ENCODE measurements around the gene PEBP1. TPM values are rescaled to one million over a fixed set of nuclear protein-coding genes. Genes with fewer than 3 reads are reported as not detected.
"Not testable (repeated sequence)": the region's sequence is repeated elsewhere in the genome, so short reads cannot be mapped to it uniquely, and the experiment has no call there.

Gene PEBP1
- total RNA-seq, 2 experiments from 2014 or later, result 147 to 149 TPM

DNA sequence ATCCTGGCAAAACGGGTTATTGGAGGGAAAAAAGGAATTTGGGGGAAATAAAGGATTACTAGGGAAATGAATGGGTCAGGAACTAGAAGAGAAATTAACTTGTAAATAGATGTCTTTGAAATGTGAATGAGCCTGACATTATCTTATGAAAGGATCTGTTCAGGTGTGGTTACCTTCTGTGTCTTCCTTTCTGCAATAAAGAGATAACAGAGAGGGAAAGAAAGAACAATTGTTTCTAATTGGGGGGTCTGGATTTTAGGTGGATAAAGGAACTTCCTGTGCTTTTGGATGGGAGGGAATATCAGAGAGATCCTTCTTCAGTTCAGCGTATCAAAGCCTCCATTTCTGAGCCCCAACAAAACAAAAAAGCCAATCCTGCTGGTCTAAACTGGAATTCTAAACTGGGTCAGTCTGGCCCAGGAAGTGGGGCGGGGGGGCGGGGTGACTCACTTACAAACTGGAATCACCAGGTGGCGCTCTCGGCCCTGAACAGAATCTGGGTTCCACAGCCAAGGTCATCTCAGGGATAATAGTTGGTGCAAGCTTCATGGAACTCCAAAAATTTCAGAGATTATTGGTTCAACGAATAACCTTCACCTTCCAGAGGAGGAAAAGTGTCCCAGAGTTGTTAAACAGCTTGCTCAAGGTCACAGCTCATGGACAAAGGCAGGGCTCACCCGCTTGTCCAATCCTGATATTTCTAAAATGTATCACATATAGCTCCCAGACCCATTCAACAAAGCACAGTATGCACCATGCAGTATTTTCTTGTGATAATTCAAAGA lies 15.2 kb upstream of the PEBP1 start:
- no peak overlapping the region for H3K4me3 Mint-ChIP-seq
- peaks cover 7% of the 10 kb centered on the region for H3K4me1 Mint-ChIP-seq
- DNase-seq, result peak; percentile 48
- no peaks in the 10 kb centered on the region for H3K9me3 Mint-ChIP-seq
- H3K27ac Mint-ChIP-seq, result peak overlapping the region; percentile 25
- no peaks in the 10 kb centered on the region for H3K27me3 Mint-ChIP-seq
- no peaks in the 10 kb centered on the region for H3K36me3 Mint-ChIP-seq

DNA sequence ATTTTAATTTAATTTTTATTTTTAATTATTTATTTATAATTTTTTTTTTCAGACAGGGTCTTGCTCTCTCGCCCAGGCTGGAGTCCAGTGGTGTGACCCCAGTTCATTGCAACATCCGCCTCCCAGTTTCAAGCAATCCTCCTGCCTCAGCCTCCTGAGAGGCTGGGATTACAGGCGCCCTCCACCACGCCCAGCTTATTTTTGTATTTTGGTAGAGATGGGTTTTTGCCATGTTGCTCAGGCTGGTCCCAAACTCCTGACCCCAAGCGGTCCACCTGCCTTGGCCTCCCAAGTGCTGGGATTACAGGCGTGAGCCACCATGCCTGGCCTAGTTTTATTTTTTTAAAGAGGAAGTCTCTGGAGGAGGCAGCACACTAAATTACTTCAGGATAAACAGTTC lies 13.7 kb upstream of the PEBP1 start:
- Mint-ChIP-seq H3K27ac (no peak overlapping the region), H3K4me3 (no peak overlapping the region), H3K27me3 (no peaks in the 10 kb centered on the region), H3K36me3 (no peaks in the 10 kb centered on the region), H3K4me1 (peaks cover 7% of the 10 kb centered on the region), H3K9me3 (no peaks in the 10 kb centered on the region)
- no peak for DNase-seq

DNA sequence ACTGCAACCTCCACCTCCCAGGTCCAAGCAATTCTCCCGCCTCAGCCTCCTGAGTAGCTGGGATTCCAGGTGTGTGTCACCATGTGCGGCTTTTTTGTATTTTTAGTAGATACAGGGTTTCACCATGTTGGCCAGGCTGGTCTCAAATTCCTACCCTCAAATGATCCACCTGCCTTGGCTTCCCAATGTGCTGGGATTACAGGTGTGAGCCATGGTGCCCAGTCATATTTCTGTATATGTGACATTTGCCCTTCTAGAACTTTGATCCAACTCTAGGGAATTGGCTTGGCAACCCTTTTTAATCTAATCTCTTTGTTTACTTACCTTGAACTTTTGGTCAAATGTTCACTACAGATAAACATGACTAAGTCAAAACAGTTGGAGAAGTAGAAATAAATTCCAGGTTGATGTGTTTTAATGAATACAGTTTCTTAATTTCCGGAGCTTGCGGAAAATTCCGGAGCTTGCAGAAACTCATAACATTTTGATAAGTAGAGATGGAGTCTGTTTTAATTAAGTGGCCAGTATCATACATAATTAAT lies 11.5 kb upstream of the PEBP1 start:
- no peaks in the 10 kb centered on the region for H3K9me3 Mint-ChIP-seq
- H3K27ac Mint-ChIP-seq, result no peak overlapping the region
- H3K27me3 Mint-ChIP-seq, result no peaks in the 10 kb centered on the region
- H3K36me3 Mint-ChIP-seq, result no peaks in the 10 kb centered on the region
- no peak for DNase-seq
- H3K4me1 Mint-ChIP-seq, result peaks cover 7% of the 10 kb centered on the region
- H3K4me3 Mint-ChIP-seq, result no peak overlapping the region

- Mint-ChIP-seq H3K4me3 (no peak overlapping the region), H3K9me3 (no peaks in the 10 kb centered on the region), H3K36me3 (no peaks in the 10 kb centered on the region), H3K4me1 (peaks cover 2% of the 10 kb centered on the region), H3K27ac (no peak overlapping the region), H3K27me3 (no peaks in the 10 kb centered on the region)
- DNase-seq, result no peak
Measured at GRCh38 chr12:118125743-118126118, 10.2 kb upstream of the PEBP1 start.

GRCh38 chr12:118126119-118126757 lies 9.7 kb upstream of the PEBP1 start:
- no peaks in the 10 kb centered on the region for H3K9me3 Mint-ChIP-seq
- H3K27me3 Mint-ChIP-seq, result no peaks in the 10 kb centered on the region
- H3K4me3 Mint-ChIP-seq, result no peak overlapping the region
- H3K27ac Mint-ChIP-seq, result no peak overlapping the region
- H3K4me1 Mint-ChIP-seq, result no peaks in the 10 kb centered on the region
- DNase-seq, result no peak
- no peaks in the 10 kb centered on the region for H3K36me3 Mint-ChIP-seq

DNA sequence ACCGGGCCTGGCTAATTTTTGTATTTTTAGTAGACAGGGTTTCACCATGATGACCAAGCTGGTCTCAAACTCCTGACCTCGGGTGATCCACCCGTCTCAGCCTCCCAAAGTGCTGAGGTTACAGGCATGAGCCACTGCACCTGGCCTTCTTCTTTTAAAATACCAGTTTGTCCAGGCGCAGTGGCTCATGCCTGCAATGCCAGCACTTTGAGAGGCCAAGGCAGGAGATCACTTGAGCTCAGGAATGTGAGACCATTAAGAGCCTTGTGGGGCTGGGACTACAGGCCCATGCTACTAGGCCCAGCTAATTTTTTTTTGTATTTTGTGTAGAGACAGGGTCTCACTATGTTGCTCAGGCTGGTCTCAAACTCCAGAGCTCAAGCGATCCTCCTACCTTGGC lies 8.1 kb upstream of the PEBP1 start:
- H3K36me3 Mint-ChIP-seq, result no peaks in the 10 kb centered on the region
- H3K4me1 Mint-ChIP-seq, result peaks cover 4% of the 10 kb centered on the region
- H3K4me3 Mint-ChIP-seq, result no peak overlapping the region
- H3K9me3 Mint-ChIP-seq, result no peaks in the 10 kb centered on the region
- DNase-seq, result no peak
- no peaks in the 10 kb centered on the region for H3K27me3 Mint-ChIP-seq
- no peak overlapping the region for H3K27ac Mint-ChIP-seq

GRCh38 chr12:118129436-118129835 lies 6.5 kb upstream of the PEBP1 start:
- DNase-seq, result not testable (repeated sequence)

DNA sequence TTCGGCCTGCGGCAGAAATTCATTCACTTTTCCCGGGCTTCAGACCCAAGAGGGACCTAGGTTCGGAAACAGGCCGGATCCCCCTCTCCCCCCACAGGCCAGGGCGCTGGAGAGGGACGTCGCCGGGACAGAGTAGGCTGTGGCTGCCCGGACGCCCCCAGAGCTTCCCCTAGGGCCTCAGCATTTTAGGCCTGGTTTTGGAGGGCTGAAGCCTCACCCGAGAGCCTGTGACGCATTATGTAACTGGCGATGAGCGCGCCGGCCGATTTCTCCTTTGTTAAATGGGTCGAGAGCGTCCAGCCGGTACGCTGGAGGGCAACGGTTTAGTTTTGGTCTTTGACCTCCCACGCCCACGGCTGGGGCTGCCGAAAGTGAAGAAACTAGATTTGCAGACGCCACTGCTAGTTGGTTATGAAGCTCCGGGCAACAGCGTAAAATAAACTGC lies 657 bp downstream of the PEBP1 start:
- Mint-ChIP-seq H3K36me3 (peaks cover 36% of the 10 kb centered on the region), H3K4me1 (peaks cover 39% of the 10 kb centered on the region), H3K27ac (peak overlapping the region; percentile 74), H3K27me3 (no peaks in the 10 kb centered on the region), H3K4me3 (peak overlapping the region; percentile 97), H3K9me3 (no peaks in the 10 kb centered on the region)
- DNase-seq, result peak; percentile 44

More at GRCh38 chr12:118129436-118129835, 6.5 kb upstream of the PEBP1 start:
- H3K4me3 Mint-ChIP-seq, H3K4me1 Mint-ChIP-seq, H3K27me3 Mint-ChIP-seq, H3K9me3 Mint-ChIP-seq, H3K27ac Mint-ChIP-seq, H3K36me3 Mint-ChIP-seq: not testable (repeated sequence)

DNA sequence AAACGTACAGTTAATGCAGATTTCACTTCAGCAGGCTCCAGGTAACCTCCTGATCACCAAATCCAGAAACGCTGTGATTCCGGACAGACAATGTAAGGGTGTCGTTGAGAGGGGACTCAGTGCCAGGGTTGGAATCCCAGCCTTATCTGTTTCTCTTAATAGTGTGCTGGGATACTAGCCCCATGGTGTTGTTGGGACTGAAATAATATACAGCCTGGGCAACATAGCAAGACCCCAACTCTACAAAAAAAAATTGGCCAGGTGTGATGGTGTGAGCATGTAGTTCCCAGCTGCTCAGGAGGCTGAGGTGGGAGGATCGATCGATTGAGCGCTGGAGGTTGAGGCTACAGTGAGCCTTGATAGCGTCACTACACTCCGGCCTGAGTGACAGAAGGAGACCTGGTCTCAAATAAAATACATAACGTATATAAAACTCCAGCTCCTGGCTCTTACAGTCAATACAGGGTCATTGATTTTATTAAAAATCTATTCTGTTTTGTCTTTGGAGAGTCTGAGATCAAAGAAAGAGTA lies 1.3 kb downstream of the PEBP1 start:
- H3K9me3 Mint-ChIP-seq, result no peaks in the 10 kb centered on the region
- H3K36me3 Mint-ChIP-seq, result peaks cover 39% of the 10 kb centered on the region
- H3K27ac Mint-ChIP-seq, result peak overlapping the region; percentile 74
- DNase-seq, result no peak
- H3K4me1 Mint-ChIP-seq, result peaks cover 36% of the 10 kb centered on the region
- no peaks in the 10 kb centered on the region for H3K27me3 Mint-ChIP-seq
- peak overlapping the region; percentile 97 for H3K4me3 Mint-ChIP-seq

GRCh38 chr12:118140825-118141224 lies 4.9 kb downstream of the PEBP1 start:
- peaks cover 28% of the 10 kb centered on the region for H3K4me1 Mint-ChIP-seq
- H3K27ac Mint-ChIP-seq, result no peak overlapping the region
- H3K9me3 Mint-ChIP-seq, result no peaks in the 10 kb centered on the region
- peaks cover 56% of the 10 kb centered on the region for H3K36me3 Mint-ChIP-seq
- no peak overlapping the region for H3K4me3 Mint-ChIP-seq
- H3K27me3 Mint-ChIP-seq, result no peaks in the 10 kb centered on the region
- no peak for DNase-seq

DNA sequence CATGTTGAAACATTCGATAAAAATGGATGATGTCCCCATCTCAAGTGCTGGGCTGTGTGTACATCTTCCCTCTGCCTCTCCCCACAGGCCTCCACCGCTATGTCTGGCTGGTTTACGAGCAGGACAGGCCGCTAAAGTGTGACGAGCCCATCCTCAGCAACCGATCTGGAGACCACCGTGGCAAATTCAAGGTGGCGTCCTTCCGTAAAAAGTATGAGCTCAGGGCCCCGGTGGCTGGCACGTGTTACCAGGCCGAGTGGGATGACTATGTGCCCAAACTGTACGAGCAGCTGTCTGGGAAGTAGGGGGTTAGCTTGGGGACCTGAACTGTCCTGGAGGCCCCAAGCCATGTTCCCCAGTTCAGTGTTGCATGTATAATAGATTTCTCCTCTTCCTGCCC lies 8.6 kb downstream of the PEBP1 start:
- Mint-ChIP-seq H3K27me3 (no peaks in the 10 kb centered on the region), H3K4me3 (no peak overlapping the region), H3K9me3 (no peaks in the 10 kb centered on the region), H3K27ac (no peak overlapping the region), H3K4me1 (peaks cover 8% of the 10 kb centered on the region), H3K36me3 (peaks cover 57% of the 10 kb centered on the region)
- no peak for DNase-seq

- no peak for DNase-seq
- no peak overlapping the region for H3K4me3 Mint-ChIP-seq
- no peaks in the 10 kb centered on the region for H3K27me3 Mint-ChIP-seq
- peaks cover 51% of the 10 kb centered on the region for H3K36me3 Mint-ChIP-seq
- H3K4me1 Mint-ChIP-seq, result peaks cover 6% of the 10 kb centered on the region
- peak overlapping the region; percentile 52 for H3K27ac Mint-ChIP-seq
- H3K9me3 Mint-ChIP-seq, result no peaks in the 10 kb centered on the region
Measured at GRCh38 chr12:118145113-118145797, 9.3 kb downstream of the PEBP1 start.

- peaks cover 3% of the 10 kb centered on the region for H3K4me1 Mint-ChIP-seq
- H3K4me3 Mint-ChIP-seq, result no peak overlapping the region
- peaks cover 45% of the 10 kb centered on the region for H3K36me3 Mint-ChIP-seq
- H3K9me3 Mint-ChIP-seq, result no peaks in the 10 kb centered on the region
- DNase-seq, result no peak
- no peak overlapping the region for H3K27ac Mint-ChIP-seq
- no peaks in the 10 kb centered on the region for H3K27me3 Mint-ChIP-seq
Measured at GRCh38 chr12:118145798-118146156, 9.9 kb downstream of the PEBP1 start.

- Mint-ChIP-seq H3K27ac (peak overlapping the region; percentile 20), H3K9me3 (no peaks in the 10 kb centered on the region), H3K4me1 (peaks cover 3% of the 10 kb centered on the region), H3K27me3 (no peaks in the 10 kb centered on the region), H3K4me3 (no peak overlapping the region), H3K36me3 (peaks cover 30% of the 10 kb centered on the region)
- DNase-seq, result no peak
Measured at GRCh38 chr12:118148287-118148686, 12.4 kb downstream of the PEBP1 start.

DNA sequence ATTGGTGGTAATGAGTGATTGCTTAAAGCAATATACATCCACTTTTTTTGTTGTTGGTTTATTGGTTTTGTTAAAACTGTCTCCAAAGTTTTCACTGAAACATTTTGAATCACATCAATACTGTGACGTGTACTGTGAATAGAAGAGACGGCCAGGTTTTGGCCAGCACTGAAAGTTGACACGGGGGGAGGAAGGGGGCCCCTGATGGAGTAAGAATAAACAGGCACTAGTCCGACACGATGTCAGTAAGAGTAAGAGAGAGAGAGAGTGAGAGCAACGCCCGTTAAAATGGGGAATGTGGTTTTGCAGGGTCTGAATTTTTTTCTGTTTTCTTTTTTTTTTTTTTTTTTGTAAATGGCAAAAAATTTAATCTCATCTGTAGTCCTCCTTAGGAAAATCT lies 14.7 kb downstream of the PEBP1 start:
- no peak overlapping the region for H3K27ac Mint-ChIP-seq
- H3K36me3 Mint-ChIP-seq, result peaks cover 17% of the 10 kb centered on the region
- no peak for DNase-seq
- no peaks in the 10 kb centered on the region for H3K4me1 Mint-ChIP-seq
- no peaks in the 10 kb centered on the region for H3K9me3 Mint-ChIP-seq
- no peak overlapping the region for H3K4me3 Mint-ChIP-seq
- H3K27me3 Mint-ChIP-seq, result no peaks in the 10 kb centered on the region

Measured in activated naive CD8-positive, alpha-beta T cell treated with anti-CD3 and anti-CD28 coated beads for 36 hours (primary cell).